ENCODE results near the gene DENND4A.
A peak's percentile ranks its signal among the peaks of the same experiment; 100 is the strongest.
"Not testable (repeated sequence)": the region's sequence is repeated elsewhere in the genome, so short reads cannot be mapped to it uniquely, and the experiment has no call there.

DENND4A gene

GRCh38 chr15:65626856-65627255 lies 165.2 kb downstream of the DENND4A start:
- no peak for DNase-seq

- no peak for DNase-seq
Measured at GRCh38 chr15:65623103-65623502, 169.0 kb downstream of the DENND4A start.

- DNase-seq, result no peak
Measured at GRCh38 chr15:65621638-65622037, 170.5 kb downstream of the DENND4A start, which contains the start of gene SLC24A1. Gene SLC24A1, plus strand, starts transcription at chr15:65621938. Its CDS starts 2,143 bp downstream, at chr15:65624081.

- no peak for DNase-seq
Measured at GRCh38 chr15:65620833-65621232, 171.3 kb downstream of the DENND4A start.

- no peak for DNase-seq
Measured at GRCh38 chr15:65619626-65620290, 172.3 kb downstream of the DENND4A start.

GRCh38 chr15:65618560-65619109 lies 173.5 kb downstream of the DENND4A start:
- no peak for DNase-seq

GRCh38 chr15:65615887-65616286 lies 176.2 kb downstream of the DENND4A start:
- DNase-seq, result not testable (repeated sequence)

GRCh38 chr15:65612949-65613744 lies 178.9 kb downstream of the DENND4A start:
- DNase-seq, result no peak

GRCh38 chr15:65612616-65612946 lies 179.5 kb downstream of the DENND4A start:
- DNase-seq, result no peak

- DNase-seq, result no peak
Measured at GRCh38 chr15:65611888-65612615, 180.0 kb downstream of the DENND4A start.

GRCh38 chr15:65610871-65611718 lies 181.0 kb downstream of the DENND4A start, which contains the start of gene INTS14:
Gene INTS14, minus strand, starts transcription at chr15:65611131. Its CDS starts 3,751 bp downstream, at chr15:65607380.
- peak; percentile 98 to 99 for DNase-seq
